HS-5 (cell line): ENCODE data around the gene PALB2.

Experiments
- DNase-seq: peaks from one replicate; pipeline ENCODE4 v3.0.0-alpha.2; 2012; ENCODE audit warnings: low read depth

PALB2 gene

GRCh38 chr16:23581764-23582163 lies 59.3 kb downstream of the PALB2 start:
- DNase-seq, result no peak

- no peak for DNase-seq
Measured at GRCh38 chr16:23580391-23580790, 60.7 kb downstream of the PALB2 start.

DNA sequence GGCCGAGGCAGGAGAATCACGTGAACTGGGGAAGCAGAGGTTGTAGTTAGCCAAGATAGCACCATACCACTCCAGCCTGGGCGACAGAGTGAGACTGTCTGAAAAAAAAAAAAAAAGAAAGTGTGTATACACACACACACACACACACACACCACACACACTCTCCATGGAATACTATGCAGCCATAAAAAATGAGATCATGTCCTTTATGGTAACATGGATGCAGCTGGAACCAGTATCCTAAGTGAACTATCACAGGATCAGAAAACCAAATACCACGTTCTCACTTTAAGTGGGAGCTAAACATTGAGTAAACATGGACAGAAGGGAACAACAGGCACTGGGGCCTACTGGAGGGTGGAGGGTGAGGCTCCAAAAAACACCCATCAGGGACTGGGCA lies 61.7 kb downstream of the PALB2 start:
- DNase-seq, result no peak

GRCh38 chr16:23578101-23578830 lies 62.8 kb downstream of the PALB2 start:
- no peak for DNase-seq

GRCh38 chr16:23577493-23577892 lies 63.6 kb downstream of the PALB2 start:
- DNase-seq, result no peak

- no peak for DNase-seq
Measured at GRCh38 chr16:23575834-23576233, 65.3 kb downstream of the PALB2 start.

DNA sequence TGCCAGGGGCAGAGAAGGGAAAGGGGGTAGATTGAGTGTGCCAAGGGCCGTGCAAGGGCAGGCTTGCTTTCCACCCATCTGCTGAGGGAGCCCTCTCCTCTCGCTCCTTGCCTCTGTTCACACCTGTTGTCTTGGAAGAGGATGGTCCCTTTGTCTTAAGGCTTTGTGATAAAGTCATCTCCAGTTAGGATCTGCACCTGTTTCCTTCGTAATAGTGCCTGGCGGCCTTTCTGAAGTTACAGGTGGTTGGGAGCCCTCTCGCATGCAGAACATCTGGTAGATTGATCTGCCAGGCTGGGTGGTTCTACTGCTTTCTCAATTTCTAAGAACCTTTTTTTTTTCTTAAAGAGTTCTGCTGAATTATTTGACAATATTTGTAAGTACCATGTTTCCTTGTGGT lies 67.3 kb downstream of the PALB2 start:
- DNase-seq, result no peak

GRCh38 chr16:23572394-23572793 lies 68.7 kb downstream of the PALB2 start:
- no peak for DNase-seq

GRCh38 chr16:23571895-23572294 lies 69.2 kb downstream of the PALB2 start:
- DNase-seq, result no peak

DNA sequence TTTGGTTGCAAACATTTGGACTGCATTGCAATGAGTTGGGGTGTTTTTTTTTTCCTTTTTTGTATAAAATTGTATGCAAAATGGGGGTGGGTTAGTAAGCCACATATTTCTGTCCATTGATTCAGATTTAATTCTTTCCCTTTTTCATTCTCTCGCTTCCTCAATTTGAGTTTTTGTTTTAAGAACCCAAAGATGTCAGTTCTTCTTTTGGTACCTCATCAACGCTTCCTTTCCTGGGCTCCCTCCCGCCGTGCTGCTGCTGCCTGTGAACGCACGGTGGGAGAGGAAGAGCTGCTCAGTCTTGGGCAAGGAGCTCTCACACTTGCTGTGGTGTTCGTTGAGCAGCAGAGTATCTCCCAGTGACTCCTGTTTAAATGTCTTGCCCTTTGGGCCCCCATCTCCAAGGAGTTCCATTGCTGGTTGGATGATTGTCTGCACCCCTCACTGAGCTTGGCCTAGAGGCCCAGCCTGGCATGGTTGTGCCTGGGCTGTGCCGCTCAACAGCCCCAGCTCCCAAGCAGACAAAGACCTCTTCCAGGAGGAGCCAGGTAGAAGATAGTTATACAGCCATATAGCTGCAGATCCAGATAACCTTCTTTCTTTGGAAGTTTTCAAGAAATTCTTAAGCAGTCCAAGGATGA lies 70.0 kb downstream of the PALB2 start:
- DNase-seq, result no peak

- DNase-seq, result no peak
Measured at GRCh38 chr16:23567602-23568001, 73.5 kb downstream of the PALB2 start.

DNA sequence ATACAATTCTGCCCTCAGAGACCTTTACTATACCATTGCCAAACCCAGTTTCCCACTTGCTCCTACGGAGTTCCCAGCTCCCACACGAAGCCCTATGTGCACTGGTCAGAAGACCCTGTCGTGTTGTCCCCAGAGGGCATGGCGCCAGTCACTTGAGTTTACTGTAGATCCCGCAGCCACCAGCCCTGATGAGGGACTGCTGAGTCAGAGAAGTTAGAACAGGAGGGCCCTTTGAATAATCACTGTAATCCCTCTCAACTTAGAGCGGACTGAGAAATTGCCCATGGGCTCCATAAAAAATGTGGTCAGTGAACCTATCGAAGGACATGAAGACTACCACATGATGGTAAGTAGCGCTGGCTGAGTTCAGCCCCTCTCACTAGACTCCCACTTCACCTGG lies 74.4 kb downstream of the PALB2 start:
- DNase-seq, result no peak

DNA sequence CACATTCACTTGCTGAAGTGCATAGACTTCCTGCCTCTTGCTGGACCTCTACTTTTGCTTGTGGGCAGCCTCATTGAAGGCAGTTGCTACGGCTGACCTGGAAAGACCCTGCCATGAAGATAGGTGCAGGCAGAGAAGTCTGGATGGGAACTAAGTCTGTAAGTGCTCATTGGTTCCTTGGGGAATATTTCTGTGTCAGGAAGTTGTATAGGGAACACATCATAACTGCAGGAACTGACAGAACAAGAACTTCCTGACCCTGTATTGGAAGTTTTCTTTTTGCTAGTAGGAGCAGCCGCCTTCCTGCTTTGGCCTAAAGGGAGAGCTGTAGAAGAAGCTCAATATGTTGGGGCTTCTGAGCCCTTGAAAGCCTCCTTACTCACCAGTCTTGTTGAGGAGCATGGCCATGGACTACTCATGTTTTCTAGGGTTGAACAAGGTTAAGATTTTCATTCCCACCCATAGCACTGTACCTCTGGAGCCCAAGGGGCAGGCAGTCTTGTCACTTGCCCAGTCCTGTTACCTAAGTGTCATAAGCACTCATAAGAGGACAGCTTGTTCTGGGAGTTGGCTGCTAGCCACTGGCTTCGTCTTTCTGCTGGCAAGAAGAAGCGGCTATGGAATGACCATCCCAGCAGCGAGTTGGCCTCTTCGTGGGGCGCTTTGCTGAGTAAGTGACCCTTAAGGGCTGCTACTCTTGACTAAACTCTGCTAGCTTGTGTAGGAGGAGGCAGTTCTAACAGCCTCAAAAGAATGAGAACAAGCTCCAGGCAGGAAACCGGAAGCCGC lies 76.3 kb downstream of the PALB2 start:
- DNase-seq, result no peak

GRCh38 chr16:23563186-23563585 lies 77.9 kb downstream of the PALB2 start:
- no peak for DNase-seq

DNA sequence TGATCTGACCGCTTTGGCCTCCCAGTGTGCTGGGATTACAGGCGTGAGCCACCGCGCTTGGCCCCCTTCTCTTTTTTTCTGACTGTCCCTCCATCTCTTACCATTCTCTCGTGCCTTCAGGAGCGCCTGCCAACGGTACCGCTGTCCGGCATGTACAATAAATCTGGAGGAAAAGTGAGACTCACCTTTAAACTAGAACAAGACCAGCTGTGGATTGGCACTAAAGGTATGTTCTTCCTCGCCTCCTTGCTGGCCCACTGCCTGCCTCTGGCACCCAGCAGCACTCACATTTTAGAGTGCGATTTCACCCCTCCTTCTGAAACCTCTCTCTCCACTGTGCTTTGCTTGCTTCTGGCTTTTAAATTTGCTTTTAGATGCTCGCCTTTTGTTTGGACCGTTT lies 78.6 kb downstream of the PALB2 start:
- no peak for DNase-seq

DNA sequence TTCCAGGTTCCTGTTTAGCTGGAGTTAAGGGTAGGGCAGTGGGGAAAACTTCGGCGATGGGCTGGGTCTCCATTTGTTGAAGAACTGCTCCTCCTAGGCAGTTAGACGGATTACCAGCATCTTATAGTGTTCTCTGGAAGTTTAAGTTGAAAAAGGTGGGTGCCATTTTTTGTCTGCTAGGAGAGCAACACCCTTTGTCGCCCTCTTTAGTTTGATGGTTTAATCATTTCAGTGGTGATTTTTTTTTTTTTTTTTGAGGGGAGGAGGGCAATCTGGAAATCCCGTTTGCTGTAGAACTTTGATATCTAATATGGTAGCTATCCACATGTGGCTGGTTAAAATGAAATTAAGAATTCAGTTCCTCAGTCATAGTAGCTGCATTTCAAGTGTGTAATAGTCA lies 79.5 kb downstream of the PALB2 start:
- no peak for DNase-seq

- DNase-seq, result no peak
Measured at GRCh38 chr16:23557779-23558702, 83.1 kb downstream of the PALB2 start.

DNA sequence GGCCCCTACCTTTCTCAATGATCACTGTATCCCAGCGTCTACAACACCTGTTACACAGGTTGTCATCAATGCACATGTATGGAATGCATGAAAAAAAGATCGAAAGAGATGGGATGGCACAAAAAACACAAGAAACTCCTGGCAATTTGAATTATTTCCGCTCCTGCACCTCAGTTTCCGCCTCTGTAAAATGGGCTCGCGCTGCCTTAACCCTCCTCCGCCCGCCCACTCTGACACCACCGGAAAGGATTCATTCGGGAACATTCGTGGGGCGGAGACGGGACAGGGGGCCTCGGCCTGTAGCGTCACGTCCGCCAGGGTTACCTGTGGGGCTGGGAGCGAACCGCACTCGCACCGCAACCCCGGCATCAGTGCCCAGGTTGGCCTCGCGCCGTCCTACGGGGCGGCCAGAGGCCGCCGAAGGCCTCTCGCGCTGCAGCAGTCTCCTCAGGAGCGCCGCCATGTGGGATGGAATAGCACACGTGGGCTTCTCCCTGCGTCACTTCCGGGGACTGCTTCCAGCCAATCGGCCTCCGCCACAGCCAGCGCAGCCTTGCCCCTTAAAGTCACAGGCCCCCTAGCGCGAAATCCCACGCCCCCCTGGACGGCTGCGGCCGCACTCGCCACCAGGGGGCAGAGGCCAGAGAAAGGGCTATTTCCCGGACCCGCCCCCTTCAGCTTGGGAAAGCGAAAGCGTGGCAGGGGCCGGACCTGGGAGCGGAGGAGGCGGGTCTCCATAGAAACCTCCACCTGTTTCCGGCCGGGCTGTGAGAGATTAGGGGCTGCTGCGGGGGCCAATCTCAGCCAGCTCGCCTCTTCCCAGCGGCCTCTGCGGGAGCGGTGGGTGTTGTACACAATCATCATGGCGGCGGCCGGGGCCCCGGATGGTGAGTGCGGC lies 84.0 kb downstream of the PALB2 start, which contains the start of the genes EARS2 and UBFD1:
Gene EARS2 (minus strand): TSS at position 470 of the 898 bp plus-strand sequence. CDS start 7 bp downstream, at position 463.
Gene UBFD1 (plus strand): TSS at position 847 of the 898 bp plus-strand sequence. CDS start 16 bp downstream, at position 863.
- DNase-seq, result peak; percentile 90

- DNase-seq, result no peak
Measured at GRCh38 chr16:23554536-23554935, 86.6 kb downstream of the PALB2 start.
